NCI-H146 (cell line): ENCODE data around the gene BTNL8.

Experiments
- DNase-seq: peaks from one replicate; lab custom pipeline; 2025; lab: John Stamatoyannopoulos, UW

The BTNL8 gene

GRCh38 chr5:180898621-180899246 is at the start of gene BTNL8:
TSS of gene BTNL8 (plus strand) at chr5:180899159. CDS start at chr5:180899311, 152 bp downstream.
- DNase-seq = no peak

- no peak for DNase-seq
Observed at GRCh38 chr5:180849827-180850226, 49.1 kb upstream of the BTNL8 start.

DNA sequence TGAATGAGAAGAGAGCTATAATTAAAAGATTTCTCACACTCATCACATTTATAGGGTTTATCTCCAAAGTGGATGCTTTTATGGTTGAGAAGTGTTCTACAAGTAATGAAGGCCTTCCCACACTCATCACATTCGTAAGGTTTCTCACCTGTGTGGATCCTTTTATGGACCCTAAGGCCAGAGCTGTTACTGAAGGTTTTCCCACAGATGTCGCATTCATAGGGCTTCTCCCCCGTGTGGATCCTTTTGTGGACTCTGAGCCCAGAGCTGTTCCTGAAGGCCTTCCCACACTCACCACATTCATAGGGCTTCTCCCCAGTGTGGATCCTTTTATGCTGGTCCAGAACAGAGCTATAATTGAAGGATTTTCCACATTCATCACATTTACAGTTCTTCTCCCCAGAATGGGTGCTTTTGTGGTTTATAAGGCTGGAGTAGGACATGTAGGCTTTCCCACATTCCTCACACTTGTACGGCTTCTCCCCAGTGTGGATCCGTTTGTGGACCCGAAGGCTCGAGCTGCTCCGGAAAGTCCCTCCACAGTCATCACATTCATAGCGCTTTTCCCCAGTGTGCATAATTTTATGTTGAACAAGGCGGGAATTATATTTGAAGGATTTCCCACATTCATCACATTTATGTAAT is 48.4 kb upstream of the BTNL8 start:
- no peak for DNase-seq

GRCh38 chr5:180852495-180852894 is 46.5 kb upstream of the BTNL8 start:
- no peak for DNase-seq

- DNase-seq = no peak
Observed at GRCh38 chr5:180853121-180853847, 45.7 kb upstream of the BTNL8 start.

DNA sequence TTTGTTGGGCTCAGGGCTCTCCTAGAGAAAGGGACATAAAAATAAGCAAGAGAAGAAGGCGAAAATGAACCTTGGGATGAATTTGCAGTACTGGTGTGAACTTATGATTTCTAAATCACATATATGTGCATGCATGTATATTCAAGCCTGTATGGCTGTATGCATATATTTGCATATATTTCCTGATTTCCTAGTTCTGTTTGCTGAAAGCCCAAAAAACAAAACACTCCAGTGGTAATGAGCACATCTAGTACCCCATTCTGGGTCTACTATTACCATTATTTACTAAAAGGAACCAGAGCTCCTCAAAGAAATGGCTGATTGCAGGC is 45.1 kb upstream of the BTNL8 start:
- DNase-seq = no peak

DNA sequence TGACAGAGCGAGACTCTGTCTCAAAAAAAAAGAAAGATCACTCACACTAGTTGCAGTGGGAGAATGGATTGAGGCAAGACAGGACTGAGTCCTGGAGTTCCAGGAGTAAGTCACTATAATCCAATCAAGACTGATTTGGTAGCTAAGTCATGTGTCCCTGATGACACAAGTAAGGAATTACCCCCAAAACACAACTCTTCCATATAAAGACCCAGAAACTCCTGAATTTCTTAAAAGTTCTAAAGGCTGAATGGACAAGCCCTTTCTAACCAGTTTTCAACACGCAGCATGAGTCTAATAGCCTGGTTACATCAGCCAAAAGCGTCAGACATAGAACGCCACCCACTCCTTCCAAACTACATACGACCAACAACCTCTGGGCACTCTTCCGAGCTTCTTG is 40.4 kb upstream of the BTNL8 start:
- DNase-seq = no peak

GRCh38 chr5:180860273-180860886 is 38.6 kb upstream of the BTNL8 start:
- peak; percentile 80 for DNase-seq

DNA sequence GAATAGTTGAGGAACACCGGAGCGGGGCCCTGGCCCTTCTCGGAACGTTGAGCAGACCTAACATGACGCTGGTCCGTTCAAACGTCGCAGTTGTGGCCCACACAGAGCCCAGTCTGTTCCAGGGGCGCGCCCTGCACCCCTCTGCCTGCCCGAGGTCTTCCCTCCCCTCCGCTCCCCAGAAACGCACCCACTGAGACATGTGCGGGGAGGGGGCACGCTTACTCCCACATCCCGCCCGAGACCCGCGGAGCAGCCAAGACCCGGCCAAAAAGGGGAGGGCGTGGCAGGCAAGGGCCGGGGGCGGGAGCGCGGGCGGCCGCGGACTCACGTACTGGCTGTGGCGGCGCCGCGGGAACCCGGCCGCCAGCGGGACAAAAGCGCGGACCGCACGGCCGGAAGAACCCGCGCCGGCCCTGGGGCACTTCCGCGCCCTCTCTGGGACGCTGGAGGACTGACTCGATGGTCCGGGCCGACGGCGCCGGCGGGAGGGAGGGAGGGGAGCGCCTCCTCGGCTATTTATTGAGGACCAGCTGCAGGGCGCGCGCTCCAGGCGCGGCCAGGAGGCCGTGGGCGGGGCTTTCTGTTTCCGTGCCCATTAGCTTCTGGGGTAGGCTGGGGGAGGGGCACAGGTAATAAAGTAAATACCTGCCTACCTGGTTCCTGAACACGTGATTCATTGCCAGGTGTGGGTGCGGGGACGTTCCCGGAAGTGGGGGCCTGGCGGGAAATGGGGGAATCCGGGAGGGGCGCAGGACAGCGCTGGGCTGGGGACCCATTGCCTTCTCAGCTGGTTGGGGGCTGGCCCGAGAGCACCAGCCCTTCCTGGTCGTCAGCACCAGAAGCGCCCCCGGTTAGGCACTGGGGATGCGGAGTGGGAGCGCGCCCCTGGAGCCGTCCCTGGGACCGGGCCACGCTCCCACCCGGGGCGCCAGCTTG is 37.8 kb upstream of the BTNL8 start, which contains the start of gene ZFP62:
ZFP62 (minus strand) TSS at position 390 of the 936 bp plus-strand sequence; CDS start at position 333, 57 bp downstream.
- peak; percentile 94 for DNase-seq

GRCh38 chr5:180862645-180863044 is 36.3 kb upstream of the BTNL8 start:
- no peak for DNase-seq

DNA sequence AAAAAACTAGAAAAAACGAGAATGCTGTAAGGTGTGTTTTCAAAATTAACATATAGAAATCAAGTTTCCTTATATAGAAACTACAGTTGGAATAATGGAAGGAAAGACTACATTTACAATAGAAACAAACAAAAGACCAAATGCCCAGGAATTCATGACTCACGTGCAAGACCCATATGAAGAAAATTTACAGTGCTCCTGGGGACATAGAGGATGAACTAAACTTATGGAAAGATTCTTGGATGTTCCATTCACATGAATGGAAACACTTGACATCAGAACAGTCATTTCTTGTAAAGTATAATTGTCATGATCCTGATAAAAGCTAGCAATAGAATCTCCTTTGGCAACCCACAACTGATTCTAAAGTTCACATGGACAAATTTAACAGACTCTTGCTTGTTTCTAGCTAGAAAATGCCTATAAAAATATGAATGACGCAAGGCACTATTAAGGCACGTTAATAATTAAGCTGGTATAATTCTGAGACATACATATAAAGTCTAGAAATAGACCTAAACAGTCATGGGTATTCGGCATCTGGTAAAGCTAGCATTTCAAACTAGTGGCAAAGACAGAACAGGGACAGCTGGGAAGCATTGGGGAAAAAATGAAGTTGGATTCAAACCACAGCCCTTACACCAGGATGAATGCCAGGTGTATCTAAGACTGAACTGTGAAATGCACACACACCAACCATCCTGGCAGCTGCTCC is 32.8 kb upstream of the BTNL8 start:
- no peak for DNase-seq

GRCh38 chr5:180866985-180867384 is 32.0 kb upstream of the BTNL8 start:
- DNase-seq = no peak

GRCh38 chr5:180868960-180869359 is 30.0 kb upstream of the BTNL8 start:
- peak; percentile 57 for DNase-seq

DNA sequence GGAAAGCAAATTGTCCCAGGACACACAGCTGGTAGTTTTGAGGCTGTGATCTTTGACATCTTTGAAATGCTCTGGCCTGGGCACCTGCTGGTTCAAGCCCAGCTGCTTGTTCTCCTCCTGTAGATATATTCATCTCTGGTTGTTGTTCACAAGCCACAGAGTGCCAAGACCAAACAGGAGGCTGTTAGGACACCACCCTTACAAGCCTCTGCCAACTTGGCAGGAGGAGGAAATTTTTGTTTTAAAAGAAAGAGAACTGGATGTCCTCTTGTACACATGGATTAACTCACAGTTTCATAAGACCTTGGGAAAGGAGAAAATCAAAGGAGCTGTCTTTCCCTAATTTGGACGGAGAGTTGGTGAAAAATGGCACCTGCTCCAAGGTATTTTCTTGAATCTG is 29.4 kb upstream of the BTNL8 start:
- no peak for DNase-seq

GRCh38 chr5:180870276-180871068 is 28.5 kb upstream of the BTNL8 start:
- DNase-seq = no peak

DNA sequence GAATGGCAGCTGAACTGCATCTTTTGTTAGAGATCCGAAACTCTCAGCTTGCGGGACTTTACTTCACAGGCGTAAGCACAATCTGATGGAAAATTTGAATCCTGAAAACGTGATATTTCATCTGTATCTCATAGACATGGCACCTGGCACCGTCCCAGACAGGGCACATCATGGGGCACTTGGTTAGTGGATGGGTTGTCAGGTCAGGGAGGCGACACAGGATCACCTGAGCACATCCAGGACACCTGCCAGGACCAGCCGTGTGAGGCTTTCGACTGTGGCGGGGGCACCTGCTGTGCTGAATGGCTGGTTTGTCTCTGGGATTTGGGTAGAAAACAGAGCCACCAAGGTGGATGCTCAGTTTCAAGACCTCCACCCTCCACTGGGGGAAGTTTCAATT is 26.5 kb upstream of the BTNL8 start:
- no peak for DNase-seq

- DNase-seq = no peak
Observed at GRCh38 chr5:180873615-180874520, 25.1 kb upstream of the BTNL8 start.

DNA sequence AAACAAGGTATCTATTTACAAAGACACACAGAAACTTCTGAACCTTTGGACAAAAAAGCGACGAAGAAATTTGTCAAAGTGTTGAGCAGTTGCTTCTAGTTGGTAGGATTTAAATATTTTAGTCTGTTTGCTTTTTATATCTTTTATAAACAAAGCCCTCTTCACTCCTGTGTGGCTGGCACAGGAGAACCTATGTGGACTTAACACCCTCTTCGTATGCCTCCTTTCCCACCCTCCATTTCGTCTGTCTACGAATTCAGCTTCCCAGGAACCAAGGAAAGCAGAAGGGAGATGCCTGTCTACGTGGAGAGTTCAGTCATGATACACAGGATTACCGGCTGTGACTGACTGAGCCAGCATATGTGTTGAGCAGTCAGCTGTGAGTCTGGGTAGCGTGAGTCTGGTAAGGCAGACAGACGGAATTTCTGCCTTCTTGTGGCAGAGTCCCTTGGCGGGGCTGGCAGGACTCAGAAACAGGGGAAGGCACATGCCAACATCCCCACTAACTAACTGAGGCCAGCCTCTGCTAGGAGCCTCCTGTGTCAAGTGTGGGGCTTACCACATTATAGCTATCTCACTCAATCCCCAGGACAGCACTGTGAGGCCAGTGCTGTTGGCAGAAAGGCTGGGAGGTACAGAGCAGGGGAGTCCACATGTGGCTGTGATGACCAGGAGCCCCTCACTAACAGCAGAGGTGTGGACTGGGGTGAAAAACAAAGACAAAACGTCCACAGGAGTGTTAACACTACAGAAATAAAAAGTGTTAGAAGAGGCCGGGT is 24.0 kb upstream of the BTNL8 start:
- no peak for DNase-seq
